Hepatocyte (in vitro differentiated cells): ENCODE data around the gene IGIP.

Experiments used
- EZH2 ChIP-seq: fragments of 200-600 bp; sonication (generic); IDR thresholded peaks from 2 replicates; pipeline ENCODE4 v1.6.1; 2016; ENCODE audit warnings: antibody characterized with exemption, mild to moderate bottlenecking, borderline replicate concordance
- TF ChIP-seq, protein P1 (sequence below): fragments of 200-600 bp; sonication (generic); IDR thresholded peaks from 2 replicates; pipeline ENCODE4 v1.5.1; 2016; ENCODE audit warnings: antibody characterized with exemption, mild to moderate bottlenecking; ENCODE audit not compliant: poor library complexity

DNA sequence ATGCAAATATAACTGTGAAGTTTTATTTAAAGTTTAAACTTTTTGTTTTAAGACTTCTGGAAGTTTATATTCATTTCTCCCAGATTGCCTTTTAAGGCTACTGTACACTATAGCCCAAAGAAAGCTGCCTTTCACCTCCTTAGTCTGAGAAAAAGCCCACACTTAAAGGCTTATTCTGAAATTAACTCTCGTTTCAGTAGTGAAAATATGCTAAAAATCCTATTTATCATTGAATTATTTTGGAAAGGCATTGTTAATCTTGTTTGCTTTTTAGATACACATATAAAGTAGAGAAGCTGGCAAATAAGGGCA is 15.1 kb upstream of the IGIP start:
- TF ChIP-seq, protein P1, sequence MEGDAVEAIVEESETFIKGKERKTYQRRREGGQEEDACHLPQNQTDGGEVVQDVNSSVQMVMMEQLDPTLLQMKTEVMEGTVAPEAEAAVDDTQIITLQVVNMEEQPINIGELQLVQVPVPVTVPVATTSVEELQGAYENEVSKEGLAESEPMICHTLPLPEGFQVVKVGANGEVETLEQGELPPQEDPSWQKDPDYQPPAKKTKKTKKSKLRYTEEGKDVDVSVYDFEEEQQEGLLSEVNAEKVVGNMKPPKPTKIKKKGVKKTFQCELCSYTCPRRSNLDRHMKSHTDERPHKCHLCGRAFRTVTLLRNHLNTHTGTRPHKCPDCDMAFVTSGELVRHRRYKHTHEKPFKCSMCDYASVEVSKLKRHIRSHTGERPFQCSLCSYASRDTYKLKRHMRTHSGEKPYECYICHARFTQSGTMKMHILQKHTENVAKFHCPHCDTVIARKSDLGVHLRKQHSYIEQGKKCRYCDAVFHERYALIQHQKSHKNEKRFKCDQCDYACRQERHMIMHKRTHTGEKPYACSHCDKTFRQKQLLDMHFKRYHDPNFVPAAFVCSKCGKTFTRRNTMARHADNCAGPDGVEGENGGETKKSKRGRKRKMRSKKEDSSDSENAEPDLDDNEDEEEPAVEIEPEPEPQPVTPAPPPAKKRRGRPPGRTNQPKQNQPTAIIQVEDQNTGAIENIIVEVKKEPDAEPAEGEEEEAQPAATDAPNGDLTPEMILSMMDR, result no peak
- TF ChIP-seq EZH2, result peak; percentile 24
